AG20443 (cell line): ENCODE data around the gene RPS6KA2.

Experiments
- DNase-seq: peaks from one replicate; pipeline ENCODE4 v3.0.0; 2012; ENCODE audit warnings: low spot score, mixed read lengths

RPS6KA2 gene

DNA sequence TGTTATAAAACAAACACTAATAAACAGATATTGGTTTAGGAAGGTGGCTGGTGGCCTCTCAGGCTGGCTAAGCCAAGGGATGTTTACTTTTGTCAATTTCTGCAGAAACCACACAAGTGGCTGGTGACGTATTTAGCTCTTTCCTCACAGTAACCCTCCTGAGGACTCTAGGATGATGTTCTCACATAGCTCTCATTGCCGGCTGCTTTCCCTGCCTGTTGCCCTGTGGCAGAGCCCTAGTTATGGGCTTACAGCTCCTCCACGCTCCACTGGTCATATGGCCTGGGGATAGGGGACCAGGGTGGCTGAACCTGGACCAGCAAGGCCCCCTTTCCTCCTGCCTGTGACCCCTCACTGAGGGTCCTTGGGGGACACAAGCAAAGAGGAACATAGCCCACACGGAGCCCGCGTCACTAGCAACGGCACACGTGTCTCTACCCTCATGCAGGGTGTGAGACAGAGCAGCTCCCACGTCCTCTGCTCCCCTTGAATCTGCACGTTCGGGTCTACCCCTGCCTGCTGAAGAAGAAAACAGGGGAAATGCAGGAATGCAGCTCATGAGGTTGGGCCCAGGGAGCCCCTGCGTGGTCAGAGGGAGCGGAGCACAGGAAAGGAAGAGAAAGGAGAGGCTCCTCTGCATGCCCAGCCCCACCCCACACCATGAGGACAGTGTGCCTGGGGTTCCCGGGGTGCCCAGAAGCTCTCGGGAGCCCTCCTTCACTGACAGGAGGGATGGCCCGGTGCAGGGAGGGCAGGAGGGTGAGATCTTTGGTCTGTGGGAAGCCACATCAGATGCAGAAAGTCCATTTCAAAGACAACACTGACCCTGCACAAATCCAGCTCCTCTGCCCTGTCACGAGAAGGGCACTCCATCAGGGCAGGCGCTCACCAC, 54.4 kb downstream of the RPS6KA2 start:
- DNase-seq: peak; percentile 37

DNA sequence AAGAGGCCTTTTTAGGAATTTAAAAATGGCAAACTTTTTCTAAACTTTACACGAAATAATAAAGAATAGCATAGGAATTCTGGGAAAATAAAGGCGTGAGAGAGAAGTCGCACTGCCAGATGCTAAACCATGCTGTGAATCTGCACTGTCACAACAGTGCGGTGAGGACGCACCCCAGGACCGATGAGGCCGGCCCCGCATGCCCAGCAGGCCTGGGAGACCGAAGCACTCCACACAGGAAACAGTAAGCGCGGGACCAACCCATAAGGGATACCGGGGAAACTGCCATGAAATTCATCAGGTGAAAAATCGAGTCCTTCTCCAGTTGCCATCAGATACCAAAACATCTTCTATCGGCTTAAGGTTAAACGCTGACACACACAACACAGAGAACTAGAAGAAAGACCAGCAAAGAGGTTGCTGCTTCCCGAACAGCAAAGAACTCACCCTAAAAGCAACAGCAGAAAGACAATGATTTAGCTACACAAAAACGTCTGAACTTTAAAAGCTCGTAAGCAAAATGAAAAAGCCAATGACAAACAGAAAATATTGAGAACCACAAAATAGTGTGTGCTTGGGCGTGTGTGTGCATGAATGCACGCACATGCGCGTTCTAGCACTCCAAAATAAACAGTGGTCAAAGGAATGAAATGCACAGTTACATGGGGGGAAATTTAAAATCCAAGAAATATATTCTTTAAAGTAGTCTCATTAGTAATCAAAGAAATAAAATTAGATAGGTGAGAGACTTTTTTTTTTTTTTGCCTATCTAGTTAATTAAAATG, 55.9 kb downstream of the RPS6KA2 start:
- DNase-seq: no peak

DNA sequence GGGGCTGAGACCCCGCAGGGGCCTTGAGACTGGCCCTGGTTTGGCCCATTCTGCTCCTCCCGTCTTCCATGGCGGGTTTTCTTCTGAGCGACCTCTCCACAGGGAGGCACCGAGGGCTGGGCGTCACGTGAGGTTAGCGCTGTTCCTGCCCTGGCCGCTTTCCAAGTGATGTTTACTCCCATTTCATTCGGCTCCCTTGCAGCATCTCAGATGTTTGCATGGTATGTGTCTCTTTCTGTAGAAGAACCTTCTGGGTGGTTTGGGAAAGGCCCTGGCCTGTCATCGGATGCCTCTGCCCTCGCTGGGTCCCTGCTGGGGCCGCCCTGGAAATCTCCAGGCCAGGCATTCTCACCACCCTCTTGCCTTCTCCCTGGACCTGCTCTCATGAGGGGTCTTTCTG, 57.8 kb downstream of the RPS6KA2 start:
- DNase-seq: no peak

DNA sequence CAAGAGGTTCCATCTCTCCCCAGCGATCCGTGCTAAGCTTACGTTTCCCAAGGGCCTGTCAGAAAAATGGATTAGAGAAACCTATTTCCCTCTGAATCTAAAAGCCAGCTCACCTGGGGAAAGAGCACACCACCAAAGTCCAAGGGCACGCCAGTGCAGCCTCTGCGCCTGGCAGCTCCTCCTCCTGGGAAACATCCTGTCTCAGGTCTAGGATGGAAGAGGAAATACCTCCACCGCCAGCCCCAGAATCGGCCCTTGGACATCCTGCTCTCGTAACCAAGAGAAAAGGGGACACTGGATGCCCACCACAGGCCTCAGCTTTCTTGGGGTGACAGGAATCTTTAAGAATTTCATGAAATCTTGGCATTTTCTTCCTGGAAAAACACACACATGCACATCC, 59.2 kb downstream of the RPS6KA2 start:
- DNase-seq: no peak

DNA sequence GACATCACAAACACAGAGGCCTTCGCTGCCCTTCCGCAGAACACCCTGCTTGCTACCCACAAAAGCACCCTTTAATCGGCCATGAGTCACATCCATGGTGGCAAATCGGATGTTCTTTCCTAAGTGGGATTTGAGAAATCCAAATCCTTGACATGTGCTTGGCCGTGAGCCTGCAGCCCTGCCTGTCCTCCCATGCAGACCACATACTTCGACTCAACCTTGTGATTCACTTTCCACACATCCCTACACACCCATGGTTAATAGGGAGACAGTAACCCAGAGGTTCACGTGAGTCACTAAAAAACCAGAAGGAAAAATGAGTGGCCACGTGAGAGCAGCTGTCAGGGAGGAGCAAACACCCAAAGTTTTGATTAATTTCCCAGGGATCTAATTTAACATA, 59.9 kb downstream of the RPS6KA2 start:
- DNase-seq: peak; percentile 87

DNA sequence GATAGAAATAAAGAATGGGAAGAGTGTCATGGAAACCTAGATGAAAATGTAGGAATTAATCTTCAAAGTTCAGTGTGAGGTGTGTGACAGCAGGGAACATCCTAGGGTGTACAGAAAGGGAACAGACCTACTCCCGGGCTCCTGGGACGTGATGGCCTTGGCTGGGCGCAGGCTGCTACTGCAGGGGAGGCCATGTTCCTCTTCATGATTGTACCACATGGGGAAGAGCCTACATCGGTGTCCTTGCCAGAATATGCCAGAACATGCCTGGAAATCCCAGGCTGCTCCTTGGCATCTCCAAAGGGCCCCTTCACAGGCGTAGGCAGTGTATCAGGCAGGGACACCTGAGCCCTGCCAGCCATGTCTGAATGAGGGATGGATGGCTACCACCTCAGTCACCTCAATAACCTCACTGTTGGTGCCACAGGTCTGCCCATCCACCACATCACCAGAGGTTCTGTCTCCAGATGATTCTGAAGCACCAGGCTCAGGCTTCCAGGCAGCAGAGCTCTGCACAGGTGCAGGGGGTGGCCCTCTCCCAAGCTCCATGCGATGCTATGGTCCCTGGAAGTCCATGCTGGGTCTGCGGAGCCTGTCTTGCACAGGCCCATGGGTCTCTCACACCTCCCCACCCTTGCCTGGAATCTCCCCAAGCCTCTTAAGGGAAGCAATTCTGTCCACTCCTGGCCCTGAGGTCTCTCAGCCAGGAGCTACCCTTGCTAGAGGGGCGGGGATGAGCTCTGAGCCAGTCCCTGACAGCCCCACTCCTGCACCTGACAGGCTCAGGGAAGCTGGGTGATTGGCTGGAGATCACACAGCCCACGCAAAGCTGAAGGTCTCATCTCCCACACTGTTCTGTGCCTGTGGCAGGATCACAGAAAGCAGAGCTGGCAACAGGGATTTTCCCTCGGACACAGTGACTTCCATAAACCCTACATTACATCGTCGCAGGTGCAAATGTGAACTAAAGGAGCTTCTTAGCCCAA, 60.7 kb downstream of the RPS6KA2 start:
- no peak for DNase-seq

DNA sequence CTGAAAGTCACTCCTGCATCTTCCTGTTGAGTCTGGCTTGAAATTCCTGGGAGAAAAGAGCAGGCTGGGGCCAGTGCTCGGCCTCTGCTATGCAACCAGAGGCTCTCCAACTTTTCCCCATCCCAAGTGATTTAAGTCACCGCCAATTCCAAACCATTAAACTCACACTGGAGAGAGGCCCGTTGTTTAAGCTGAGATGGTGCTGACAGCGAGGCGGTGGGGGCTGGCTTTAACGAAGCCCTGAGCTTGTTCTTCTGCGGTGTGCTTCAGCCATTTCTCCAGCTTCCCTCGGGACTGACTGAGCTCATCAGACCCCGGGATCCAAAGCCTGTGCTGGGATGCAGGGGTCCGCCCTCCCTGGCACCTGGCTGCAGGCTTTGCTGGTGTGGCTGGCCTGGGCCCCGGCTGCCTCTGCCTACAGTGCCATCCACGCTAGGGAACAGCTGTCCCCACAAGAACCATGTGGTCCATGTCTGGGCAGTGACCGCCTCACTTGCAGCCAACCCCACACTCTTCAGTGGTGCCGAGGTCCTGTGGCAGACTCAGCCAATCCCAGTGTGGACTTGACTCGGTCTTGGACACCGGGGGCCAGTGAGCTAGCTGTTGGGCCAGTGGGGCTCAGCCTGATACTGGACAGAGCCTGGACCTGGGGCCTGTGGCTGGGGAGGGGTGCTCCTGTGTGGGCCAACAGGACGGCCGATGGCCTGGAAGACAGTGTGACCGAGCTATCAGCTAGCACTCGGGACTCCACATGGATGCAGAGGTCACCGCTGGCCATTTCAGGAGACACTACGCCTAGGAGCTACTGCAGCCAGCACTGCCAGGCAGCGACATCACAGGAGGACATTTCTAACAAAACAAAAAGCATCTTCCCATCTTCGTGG, 61.7 kb downstream of the RPS6KA2 start:
- no peak for DNase-seq

DNA sequence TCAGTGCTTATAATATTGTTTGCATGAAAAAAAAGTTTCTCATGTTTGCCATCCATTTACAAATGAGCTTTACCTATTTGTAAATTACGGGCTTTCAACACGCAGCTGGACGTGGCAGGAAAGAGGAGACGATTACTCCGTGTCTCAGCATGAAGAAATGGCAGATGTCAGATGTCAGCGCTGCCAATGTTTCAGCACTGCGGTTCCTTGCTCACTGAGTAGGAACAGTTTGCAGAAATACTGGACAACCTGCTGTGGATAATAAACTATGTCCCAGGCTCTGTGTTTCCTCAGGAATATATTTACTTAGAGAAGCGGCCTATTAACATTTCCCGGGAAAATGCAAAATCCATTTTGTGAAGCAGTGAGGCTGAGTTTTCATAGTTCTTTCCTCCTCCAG, 63.2 kb downstream of the RPS6KA2 start:
- DNase-seq: no peak

DNA sequence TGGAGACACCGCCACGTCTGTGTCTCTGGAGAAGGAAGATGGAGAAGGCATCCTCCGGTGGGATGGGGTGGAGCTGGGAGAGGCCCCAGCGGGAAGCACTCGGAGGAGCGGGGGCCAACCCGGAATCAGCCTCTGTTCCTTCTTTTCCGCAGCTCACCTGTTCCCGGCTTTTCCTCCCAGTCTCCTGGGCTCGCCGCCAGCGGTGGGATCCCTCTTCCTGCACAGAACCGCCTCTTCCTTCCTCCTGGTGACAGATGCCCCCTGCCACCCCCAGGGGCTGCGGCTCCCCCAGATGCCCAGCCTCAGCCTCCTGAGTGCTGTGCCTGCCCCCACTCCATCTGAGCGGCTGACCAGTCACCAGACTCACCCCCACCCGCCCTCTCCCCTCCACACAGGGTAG, 63.9 kb downstream of the RPS6KA2 start:
- no peak for DNase-seq

DNA sequence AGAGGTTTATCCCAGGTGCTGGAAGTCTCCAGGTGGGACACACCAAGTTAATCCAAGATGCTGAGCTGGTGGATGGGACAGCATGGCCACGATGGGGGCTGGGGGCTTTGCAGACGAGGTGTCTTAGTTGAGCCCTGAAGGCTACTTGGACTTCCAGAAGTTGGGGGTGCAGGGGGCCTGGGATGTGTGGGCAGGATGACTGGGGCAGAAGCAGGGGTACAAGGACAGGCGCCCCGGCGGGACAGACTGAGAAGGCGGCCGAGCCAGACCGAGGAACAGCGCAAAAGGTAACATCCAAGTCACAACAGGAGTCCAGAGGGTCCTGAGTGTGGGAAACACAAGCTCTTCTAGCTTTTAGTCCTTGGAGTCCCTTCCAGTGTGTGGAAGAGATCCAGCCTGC, 64.3 kb downstream of the RPS6KA2 start:
- no peak for DNase-seq

DNA sequence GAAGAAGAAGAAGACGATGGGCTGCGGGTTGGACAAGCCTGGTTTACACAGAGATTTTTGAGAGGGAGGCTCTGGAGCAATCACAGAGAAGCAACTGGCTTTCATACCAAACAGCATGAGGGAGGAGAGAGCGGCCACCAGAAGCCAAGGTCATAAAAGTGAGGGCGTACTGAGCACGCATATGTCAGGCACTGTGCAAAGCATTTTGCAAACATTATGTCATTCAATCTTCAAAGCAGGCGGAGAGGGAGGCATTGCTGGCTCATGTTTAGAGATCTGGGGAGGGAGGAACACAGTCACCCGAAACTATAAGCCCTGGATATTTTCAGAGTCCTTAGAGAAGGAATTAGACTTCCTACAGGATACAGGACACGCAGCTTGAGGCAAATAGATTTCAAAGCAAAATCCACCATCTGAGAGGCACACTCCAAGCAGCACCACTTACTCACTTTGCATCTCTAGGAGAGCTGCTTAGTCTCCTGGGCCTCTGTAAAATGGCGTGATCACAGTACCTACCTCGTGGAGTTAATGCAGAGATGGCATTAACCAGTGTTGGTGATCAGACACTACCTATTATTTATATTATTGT, 65.2 kb downstream of the RPS6KA2 start:
- DNase-seq: peak; percentile 90

DNA sequence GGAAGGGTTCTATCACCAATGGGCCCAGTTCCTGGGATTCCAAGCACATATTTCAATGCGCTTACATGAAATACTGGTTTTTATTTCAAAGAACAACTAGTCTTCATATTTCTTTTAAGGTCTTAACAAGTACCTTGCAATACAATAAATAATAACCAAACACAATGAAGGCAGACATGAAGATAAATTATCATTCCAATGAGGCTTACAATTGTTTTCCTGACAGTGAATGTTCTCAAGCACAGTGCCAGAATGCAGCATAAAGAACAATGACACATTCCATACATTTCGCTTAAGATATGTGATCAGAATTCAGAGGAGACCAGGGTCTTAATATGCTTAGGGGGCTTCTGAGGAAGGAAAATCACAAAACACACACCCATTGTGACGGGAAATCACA, 66.8 kb downstream of the RPS6KA2 start:
- no peak for DNase-seq

DNA sequence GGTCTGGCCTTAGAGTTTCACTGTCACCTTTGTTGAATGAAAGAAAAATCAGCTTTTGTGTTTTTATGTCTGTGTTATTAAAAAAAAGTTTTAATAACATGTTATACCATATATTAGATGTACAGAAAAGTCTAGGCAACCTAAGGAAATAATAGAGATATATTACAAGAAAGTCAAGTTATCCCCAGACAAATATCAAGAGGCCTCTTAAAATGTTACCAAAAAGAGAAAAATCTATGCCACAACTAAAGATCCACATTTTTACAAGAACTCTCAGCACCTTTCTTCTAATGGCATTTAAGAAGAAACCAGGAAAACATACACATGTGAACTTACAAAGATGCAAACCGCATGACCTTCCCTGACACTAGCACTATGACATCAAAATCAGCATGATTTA, 67.4 kb downstream of the RPS6KA2 start:
- DNase-seq: no peak

DNA sequence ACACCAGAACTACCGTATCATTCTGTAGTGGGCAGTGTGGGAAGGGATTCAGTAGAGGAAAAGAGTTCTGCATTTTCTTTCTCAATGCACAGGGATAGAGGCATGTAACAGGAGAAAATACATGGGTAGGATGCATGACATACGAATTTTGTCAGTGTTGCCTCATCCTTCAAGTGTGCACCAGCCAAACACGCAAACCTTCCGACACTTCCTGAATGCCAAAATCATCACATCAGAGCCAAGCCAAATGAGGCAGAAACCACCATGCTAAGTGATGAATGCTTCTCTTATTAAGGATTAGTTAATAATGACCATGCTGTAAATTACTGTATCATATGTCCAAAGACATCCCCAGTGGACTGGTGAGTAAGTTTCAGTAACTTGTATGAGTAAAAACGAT, 67.8 kb downstream of the RPS6KA2 start:
- DNase-seq: no peak

DNA sequence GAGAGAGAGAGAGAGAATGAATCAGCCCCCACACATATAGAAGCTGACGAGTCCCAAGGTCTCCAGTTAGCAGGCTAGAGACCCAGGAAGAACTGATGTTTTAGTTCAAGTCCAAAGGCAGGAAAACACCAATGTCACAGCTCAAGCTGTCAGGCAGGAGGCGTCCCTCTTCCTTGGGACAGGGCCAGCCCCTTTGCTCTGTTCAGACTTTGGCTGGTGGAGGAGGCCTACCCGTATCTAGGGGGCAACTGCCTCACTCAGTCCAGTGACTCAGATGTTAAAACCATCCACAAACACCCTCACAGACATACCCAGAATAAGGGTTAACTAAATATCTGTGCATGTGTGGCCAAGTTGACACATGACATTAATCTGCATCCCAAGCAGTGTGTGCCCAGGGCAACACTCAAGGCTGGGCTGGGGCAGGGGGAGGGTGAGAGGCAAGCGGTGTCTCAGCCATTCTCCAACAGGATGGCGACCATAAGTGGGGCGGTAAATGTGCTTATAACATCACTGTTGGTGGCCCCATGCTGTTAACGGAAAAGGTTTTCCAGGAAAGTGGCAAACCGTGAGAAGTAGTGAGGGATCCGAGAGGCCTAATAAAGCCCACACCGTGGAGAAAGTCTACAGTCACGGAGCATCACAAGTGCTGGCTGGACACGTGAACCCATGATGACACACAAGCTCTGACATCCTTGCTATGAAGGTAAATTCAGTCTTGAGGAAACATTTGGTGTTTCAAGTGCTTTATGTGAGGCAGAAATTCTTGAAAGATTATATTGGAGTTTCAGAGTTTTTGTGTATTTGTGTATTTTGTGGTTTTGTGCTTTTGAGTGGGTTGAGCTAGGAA, 68.7 kb downstream of the RPS6KA2 start:
- DNase-seq: no peak

DNA sequence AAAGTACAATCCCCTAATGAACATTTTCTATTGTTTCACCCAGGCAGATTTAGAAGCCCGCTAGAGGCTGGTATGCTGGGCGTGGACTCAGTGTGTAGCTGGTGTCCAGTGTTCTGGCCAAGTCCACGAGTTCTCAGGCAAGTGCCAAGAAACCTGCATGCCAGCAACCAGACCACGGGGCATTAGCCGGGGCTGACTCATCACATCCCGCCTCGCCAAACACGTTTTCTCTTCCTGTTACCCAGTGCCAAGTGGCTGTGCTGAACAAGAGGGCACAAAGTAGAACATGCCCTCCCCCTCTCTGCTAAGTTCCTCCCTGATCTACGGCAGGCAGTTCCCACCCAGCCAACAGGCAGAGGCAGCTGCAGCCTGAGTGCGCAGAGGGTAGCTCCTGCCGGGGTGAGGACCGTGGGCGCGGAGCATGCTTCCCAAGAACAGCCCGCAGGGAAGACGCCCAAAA, 70.2 kb downstream of the RPS6KA2 start:
- peak; percentile 93 for DNase-seq

DNA sequence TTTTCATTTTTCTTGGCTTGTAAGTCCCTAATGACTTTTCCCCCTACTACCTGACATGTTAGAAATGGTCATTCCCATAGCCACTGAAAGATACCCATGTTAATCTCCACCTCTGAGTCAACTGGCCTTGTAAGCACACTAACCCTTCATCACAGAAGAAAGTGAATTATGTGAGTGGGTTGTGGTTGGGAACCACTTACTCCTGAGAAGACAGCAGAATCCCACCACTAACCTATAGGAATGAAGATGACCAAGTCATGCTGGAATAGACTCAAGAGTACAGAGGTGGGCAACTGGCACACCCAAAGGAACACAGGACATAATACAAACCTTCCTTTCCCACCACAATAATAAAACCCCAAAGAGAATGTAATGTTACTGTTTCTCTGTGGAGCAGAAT, 70.7 kb downstream of the RPS6KA2 start:
- no peak for DNase-seq

DNA sequence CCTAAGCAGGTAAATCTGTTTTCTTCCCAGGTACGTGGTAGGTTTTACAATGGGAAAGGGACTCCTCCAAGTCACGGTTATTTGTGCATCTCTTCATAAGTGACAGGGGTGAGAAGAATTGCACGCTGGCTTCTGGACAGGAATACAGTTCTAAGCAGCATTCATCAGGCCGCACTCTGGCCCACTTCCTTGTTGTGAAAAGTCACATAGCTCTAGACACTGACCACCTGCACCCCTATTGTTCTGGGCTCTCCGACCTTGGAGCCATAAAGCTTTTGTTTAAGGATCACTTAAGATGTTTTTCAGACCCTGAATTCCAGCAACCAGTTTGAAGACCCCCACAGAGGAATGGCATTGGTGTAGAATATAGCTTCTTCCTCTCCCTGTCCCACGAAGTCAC, 72.0 kb downstream of the RPS6KA2 start:
- no peak for DNase-seq

DNA sequence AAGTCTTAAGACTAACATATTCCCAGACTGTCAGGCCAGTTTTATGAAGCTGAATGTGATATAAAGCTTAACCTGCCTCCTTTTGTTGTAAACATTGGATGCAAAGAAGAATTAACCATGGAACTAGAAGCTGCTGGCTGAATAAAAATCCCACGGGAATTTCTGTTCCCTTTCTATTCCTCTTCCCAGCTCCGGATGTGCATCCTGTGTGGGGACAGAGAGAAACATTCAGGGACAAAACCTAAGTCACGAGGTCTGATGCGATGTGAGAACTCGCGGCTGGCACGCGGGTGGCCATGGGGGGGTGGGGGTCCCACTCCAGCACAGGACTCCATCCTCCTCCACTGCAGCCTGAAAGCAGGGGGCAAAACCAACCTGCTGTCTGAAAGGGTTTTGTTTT, 72.7 kb downstream of the RPS6KA2 start:
- DNase-seq: no peak
